Gastrocnemius medialis (tissue), 4 donors: ENCODE results near the gene BMPER.

Experiments used
- POLR2A ChIP-seq, 2 donors: fragments of 450-650 bp; IDR thresholded peaks; one replicate each; pipeline ENCODE4 v1.6.1; 2017; ENCODE audit warnings: antibody characterized with exemption in 2 of 2, mild to moderate bottlenecking in 2 of 2, moderate library complexity in 2 of 2
- TF ChIP-seq, protein P1 (sequence below), 5 experiments: fragments of 450-650 bp in 3 of 5; fragments of 200-600 bp in 2 of 5; sonication (generic) in 2 of 5; IDR thresholded peaks in 4 of 5; conservative IDR thresholded peaks in 1 of 5; 1 replicate in 4 of 5; 2 replicates in 1 of 5; pipeline ENCODE4 v1.5.1; 2016 to 2019; ENCODE audit warnings: antibody characterized with exemption in 5 of 5, mild to moderate bottlenecking in 3 of 5, moderate library complexity in 3 of 5

DNA sequence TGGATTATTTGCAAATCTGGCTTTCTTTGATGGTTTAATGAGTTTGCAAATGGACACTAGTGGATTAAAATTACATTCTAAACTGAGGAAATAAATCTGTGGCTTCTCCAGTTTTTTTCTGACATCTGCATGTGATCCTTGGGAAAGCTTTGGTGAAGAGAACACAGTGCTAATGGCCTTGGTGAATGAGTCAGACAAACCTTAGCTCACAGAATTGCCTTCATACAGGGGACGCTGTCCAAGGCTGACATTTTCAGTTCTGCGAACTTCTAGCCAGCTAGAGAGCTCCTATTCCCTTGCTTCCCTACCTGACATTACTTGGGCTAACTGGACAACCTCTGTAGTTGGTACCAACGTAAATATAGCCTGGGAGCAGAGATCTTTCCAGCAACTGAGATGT is 21.2 kb downstream of the BMPER start:
- TF ChIP-seq, protein P1, sequence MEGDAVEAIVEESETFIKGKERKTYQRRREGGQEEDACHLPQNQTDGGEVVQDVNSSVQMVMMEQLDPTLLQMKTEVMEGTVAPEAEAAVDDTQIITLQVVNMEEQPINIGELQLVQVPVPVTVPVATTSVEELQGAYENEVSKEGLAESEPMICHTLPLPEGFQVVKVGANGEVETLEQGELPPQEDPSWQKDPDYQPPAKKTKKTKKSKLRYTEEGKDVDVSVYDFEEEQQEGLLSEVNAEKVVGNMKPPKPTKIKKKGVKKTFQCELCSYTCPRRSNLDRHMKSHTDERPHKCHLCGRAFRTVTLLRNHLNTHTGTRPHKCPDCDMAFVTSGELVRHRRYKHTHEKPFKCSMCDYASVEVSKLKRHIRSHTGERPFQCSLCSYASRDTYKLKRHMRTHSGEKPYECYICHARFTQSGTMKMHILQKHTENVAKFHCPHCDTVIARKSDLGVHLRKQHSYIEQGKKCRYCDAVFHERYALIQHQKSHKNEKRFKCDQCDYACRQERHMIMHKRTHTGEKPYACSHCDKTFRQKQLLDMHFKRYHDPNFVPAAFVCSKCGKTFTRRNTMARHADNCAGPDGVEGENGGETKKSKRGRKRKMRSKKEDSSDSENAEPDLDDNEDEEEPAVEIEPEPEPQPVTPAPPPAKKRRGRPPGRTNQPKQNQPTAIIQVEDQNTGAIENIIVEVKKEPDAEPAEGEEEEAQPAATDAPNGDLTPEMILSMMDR (IDR thresholded peaks at IDR 0.05 in 4 of 5, conservative IDR thresholded peaks at IDR 0.05 in 1 of 5): no peak
- TF ChIP-seq POLR2A (IDR thresholded peaks at IDR 0.05): no peak
